DND-41 (cell line): ENCODE measurements around the gene NFATC2.

ENCODE experiments used
- EZH2 ChIP-seq: IDR thresholded peaks from 3 replicates; pipeline ENCODE4 v1.6.1; 2012; ENCODE audit warnings: borderline replicate concordance, low read depth, mild to moderate bottlenecking, moderate library complexity, low read length, inconsistent platforms; ENCODE audit not compliant: severe bottlenecking
- TF ChIP-seq, protein P1 (sequence below): IDR thresholded peaks from 2 replicates; pipeline ENCODE4 v1.5.1; 2012; ENCODE audit warnings: borderline replicate concordance, low read length, moderate library complexity, mild to moderate bottlenecking; ENCODE audit not compliant: poor library complexity, severe bottlenecking; ENCODE audit errors: extremely low read depth

DNA sequence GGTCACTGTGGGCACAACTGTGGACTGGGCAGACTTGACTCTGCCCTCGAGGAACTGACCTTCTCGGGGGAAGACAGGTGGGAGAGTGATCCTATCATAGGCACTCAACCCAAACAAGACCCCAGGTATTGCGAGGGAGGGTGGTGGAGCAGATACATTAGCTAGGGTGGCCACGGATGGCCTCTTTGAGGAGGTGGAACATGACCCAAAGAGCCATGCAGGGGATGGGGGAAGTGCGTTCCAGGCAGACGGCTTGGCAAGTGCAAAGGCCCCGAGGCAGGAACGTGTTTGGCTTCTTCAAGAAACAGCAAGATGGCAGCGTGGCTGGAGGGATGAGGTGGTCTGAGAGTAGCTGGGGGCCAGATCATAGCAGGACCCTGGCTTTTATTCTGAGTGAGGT lies 167.6 kb downstream of the NFATC2 start:
- TF ChIP-seq, protein P1, sequence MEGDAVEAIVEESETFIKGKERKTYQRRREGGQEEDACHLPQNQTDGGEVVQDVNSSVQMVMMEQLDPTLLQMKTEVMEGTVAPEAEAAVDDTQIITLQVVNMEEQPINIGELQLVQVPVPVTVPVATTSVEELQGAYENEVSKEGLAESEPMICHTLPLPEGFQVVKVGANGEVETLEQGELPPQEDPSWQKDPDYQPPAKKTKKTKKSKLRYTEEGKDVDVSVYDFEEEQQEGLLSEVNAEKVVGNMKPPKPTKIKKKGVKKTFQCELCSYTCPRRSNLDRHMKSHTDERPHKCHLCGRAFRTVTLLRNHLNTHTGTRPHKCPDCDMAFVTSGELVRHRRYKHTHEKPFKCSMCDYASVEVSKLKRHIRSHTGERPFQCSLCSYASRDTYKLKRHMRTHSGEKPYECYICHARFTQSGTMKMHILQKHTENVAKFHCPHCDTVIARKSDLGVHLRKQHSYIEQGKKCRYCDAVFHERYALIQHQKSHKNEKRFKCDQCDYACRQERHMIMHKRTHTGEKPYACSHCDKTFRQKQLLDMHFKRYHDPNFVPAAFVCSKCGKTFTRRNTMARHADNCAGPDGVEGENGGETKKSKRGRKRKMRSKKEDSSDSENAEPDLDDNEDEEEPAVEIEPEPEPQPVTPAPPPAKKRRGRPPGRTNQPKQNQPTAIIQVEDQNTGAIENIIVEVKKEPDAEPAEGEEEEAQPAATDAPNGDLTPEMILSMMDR = no peak
- no peak for TF ChIP-seq EZH2
